GM18868 (cell line): ENCODE data around the gene TNS3.
A peak's percentile ranks its signal among the peaks of the same experiment; 100 is the strongest.

Experiments
- ATAC-seq: cut with Tn5 transposase; IDR thresholded peaks from one replicate; pipeline ENCODE4 v1.9.1; 2021; ENCODE audit warnings: mild to moderate bottlenecking, moderate library complexity; ENCODE audit not compliant: unreplicated experiment

The TNS3 gene

DNA sequence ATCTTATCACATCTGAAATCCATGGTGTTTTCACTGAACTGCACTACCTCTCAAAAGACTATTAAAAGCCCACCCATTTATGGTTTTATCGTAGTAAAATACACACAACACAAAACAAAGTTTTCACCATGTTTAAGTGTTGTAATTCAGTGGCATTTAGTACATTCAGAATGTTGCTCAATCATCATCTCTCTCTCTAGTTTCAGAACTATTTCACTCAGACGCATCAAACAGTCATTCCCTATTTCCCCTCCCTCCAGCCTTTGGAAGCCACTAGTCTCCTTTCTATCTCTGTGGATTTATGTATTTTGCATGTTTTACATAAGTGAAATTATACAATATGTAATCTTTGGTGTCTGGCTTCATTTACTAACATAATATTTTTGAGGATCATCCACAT is 332.6 kb downstream of the TNS3 start:
- no peak for ATAC-seq

DNA sequence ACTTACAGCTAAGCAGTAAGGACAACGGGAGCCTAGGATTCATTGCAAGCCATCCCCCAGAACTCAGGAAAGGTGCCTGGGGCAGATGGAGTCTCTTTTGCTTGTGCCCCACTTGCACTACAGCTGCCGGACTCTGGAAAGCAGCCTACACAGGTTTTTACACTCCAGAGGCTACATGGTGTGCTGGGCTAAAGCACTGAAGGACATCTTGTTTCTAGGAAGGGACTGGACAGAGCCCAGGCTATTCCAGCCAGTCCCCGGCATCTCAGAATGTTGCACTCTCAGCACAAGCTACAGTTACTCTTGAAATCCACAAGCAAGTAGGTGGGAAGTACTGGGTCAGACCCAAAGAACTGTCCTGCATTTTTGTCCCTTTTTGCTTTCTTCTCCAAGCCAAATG is 333.1 kb downstream of the TNS3 start:
- ATAC-seq = no peak

DNA sequence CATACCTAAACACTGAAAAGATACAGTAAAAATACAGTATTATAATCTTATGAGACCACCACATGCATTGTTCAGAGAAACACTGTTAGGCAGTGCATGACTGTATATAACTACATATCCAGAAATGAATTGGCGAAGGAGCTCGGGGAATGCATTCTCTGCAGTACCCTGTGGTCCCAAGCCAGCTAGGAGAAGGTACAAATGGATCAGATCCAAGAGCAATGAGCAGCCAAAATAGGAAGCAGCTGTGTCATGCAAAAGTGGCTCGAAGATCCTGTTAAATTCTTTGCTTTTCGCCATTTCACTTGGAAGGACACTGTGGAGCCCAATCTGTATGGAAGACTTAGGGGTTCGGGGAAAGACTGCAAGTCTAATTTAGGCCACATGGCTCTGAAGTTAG is 334.8 kb downstream of the TNS3 start:
- ATAC-seq = no peak

DNA sequence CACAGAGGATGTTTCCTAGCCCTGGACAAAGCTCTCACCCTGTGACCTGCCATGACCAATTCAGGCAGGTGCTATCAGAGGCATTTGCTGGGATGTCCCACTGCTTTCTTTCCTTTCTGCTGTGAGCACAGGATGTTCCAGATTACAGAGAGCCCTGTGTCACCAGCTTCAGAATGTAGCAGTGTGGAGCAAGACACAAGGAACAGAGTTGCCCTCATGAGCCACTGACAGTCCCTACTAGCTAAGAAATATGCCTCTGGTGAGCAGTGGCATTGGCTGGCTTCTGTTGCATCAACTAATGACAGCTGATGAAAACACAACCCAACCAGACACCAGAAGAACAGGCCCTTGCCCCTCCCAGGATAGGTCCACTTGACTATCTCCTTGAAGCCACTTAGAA is 337.2 kb downstream of the TNS3 start:
- ATAC-seq = no peak

DNA sequence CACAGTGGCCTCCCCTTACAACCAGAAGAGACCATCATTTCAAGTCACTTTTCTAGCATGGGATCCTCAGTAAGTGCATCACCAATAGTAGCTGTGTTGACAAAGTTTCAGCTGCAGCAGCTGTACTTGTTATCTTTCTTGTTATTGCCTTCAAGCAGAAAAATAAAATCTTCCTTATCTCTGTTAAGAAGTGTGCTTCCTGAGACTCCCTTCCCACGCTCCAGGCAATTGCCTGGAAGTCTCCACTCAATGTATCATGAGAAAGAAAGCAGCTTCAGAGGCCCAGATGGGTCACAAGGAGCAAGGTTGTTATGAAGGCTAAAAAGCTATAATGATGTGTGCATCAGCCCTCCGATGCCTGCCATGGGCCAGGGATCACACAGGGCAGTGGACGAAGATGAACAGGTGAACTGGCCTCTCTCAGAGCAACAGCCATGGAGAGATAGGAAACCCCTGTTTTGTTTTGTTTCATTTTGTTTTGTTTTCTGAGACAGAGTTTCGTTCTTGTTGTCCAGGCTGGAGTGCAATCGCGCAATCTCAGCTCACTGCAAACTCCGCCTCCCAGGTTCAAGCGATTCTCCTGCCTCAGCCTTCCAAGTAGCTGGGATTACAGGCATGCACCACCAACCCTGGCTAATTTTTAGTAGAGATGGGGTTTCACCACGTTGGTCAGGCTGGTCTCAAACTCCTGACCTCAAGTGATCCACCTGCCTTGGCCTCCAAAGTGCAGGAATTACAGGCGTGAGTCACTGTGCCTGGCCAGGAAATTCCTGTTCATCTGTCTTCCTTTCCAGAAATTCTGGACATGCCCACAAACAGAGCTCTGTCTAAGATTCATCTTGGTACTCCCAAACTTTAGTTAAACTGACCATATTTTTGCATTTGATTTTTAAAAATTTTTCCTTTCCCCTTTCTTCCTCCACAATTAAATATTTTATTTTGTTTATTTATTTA is 340.5 kb downstream of the TNS3 start:
- ATAC-seq = no peak

DNA sequence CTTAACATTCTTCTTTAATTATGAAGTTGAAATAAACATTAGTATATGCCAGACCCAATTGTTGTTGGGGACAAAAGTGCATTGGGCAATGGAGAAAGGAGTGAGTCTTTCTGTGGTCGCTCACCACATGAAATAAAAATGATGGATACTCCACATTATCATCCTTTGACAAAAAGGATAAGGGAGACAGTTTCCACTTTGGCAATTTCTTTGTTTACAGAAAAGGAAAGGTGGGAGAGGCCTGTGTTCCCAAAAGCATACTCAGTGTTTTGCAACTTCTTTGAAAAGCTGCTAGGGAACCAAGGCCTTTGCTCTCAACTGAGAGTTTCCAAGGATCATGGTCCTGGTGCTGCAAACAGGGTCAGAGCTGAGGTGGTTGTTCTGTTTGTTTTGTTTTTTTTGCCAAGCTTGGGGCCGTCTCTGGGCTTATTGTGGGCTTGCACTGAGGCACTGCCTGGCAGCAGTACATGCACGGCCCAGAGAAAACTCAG is 341.9 kb downstream of the TNS3 start:
- no peak for ATAC-seq

DNA sequence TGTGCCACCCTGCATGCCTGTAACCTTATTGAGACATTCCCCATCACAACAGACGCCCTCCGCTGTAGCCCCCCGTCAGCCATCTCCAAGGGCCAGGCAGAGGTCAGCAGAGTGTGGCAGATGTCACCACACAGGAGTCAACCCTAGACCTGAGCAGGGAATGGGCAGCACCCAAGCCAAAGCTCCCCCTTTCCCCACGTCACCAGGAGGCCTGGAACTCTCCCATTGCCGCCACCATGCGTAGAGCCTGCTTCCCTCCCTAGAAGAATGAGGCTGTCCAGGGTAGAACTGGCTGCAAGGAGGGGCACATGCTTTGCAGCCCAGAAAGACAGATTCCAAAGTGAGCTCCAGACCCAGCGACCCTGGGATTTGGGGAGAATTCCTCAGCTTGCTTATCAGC is 342.9 kb downstream of the TNS3 start:
- no peak for ATAC-seq

DNA sequence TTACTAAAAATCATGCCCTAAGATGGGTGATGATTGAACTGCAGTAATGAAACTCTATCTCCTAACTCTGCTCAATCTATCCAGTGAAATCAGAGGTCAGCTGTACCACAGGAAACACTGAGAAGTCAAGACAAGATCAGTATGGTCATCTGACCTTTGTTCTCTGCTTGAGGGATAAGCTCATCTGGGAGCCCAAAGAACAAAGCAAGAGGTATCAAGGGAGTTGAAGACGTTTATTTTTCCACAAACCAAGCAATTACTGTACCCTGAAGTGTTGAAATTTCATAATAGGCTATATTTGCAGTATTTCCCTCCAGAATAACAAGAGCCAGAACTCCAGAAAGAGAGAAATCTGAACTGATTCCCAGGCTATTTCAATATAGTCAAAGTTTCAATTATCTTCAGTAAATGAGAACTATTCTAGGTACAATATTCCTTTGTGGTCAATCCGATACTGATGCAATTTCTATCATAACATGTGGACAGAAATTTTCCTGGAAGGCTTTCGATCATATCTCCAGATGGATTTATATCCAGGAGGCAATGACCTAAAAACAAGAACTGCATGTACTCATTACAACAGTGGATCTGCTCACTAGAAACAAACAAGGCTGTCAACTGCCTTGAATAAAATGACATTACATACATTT is 345.3 kb downstream of the TNS3 start:
- ATAC-seq = no peak

DNA sequence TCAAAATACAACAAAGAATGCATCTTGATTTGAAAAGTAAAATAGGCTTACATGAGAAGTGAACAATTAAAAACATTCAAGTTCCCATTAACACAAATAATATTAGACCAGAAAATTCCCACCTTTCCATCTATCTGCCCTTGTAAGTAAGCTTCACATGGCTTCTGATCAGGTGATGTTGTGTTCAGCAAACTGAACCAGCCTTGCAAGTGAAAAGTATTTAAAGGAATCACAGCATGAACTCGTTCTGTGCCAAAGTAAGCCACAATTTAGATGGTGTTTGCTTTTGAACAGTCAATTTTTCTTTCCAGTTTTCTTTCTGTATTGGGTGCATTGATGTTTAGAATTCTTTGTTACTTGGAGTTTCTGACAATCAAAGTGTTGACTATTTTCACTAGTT is 347.9 kb downstream of the TNS3 start:
- ATAC-seq = no peak

DNA sequence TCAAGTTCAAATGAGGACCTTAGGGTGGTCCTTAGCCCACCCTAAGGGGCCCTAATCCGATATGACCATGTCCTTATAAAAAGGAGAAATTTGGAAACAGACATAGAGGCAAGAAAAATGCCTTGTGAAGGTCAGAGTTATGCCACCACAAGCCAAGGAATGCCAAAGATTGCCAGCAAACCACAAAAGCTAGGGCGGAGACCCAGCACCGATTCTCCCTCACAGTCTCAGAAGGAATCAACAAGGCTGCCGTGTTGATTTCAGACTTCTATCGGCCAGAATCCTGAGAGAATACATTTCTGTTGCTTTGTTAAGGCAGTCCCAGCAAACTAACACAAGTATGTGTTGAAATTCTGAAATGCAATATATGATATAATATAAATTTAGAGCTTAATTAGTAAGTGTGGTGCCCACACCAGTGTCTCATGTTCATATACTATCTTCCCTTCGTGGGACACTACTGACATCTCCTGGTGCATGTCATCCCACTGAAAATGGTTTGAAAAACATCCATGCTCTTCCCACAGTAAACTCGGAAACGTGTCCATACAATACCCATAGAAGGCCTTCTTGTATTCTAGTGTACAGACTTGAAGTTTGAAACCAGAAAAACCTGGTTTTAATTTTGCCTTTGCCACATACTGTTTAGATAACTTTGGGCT is 349.0 kb downstream of the TNS3 start:
- no peak for ATAC-seq

DNA sequence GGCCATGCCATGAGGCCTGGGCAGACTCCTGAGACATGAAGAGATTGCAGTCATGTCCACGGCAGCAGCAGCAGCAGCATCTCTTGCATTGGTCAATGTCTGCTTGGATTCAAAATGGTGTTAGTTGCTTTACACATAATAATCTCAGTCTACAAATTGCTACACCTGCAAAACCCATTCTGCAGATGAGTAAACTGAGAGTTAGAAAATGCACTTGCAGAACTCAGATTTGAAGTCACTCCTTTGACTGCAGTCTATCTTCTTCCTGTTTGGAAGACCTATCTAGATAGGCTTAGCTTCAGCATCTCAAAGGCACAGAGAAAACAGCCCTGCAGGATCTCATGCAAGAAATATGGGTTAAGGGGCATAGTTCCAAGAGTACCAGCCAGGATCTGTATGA is 350.3 kb downstream of the TNS3 start:
- ATAC-seq = no peak

DNA sequence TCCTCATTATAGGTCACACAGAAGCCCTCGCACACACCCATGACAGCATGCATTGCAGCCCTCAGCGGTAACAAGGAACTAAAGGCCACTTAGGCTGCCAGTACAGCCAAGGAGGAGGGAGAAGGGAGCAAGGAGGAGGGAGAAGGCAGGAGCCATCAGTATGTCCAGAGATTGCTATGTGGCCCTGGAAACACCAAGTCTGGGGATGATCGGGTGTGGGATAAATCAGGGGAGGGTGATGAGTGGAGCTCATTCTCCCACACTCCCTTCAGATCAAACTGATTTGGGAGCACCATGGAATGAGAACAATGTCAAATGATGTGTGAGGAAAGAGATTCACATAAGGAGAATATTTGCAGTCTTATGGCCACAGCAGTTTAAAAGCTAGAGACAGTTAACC is 350.9 kb downstream of the TNS3 start:
- ATAC-seq = no peak

DNA sequence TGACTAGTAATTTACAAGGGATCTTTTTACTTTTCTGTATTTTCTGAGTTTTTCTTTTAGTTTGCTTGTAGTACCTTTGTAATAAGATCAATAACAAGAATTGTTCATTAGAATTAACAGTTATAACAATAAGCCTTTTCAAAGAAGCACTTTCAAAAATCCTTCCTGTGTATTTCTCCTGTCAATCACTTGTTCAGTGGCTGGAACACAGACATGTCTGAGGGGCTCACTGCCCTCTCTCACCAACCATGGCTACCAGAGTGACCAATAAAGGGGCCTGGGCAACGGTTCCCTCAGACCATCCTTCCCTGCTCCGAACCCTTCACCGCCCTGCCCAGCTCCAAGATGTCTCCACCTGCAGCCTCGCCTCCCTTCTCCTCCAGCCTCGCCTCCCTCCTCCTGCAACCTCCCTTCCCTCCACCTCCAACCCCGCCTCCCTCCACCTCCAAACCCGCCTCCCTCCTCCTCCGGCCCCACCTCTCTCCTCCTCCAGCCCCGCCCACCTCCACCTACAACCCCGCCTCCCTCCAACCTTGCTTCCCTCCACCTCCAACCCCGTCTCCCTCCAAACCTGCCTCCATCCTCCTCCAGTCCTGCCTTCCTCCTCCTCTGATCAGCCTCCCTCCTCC is 353.4 kb downstream of the TNS3 start:
- ATAC-seq = no peak

DNA sequence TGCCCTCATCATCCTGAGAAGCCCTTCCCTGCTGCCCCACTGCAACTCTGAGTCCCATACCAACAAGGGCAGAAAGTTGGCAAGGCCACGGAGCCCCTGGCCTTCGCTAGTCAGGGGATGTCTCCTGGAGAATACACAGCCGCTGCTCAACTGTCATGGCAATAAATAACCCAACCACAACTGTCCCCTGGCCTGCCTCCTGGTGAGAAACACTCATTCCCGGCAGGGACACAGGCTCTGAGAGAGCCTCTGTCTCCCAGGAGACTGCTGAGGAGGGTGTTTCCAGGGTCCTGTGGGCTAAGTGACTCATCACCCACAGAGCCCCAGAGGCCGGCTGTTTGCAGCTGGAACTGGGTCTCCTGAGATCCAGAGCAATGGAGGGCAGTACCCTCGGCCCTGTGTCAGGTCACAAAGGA is 354.1 kb downstream of the TNS3 start:
- ATAC-seq = peak; percentile 69

DNA sequence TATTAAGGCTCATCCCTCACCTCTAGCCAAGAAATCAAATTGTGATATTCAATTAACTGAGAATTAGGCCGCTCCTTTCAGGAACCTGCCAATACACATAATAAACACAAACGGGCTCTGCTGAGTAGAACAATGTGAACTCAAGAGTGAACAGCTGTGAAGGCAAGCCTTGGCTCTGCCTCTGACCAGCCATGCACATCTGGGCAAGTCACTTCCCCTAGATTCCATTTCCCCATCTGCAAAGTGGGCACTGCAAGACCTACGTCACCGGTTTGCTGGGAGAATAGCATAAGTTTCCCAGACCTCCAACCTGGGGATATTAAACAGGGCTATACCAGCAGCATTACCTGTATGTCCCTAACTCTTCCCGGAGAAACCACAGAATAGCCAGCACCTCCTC is 355.2 kb downstream of the TNS3 start:
- ATAC-seq = peak; percentile 48

DNA sequence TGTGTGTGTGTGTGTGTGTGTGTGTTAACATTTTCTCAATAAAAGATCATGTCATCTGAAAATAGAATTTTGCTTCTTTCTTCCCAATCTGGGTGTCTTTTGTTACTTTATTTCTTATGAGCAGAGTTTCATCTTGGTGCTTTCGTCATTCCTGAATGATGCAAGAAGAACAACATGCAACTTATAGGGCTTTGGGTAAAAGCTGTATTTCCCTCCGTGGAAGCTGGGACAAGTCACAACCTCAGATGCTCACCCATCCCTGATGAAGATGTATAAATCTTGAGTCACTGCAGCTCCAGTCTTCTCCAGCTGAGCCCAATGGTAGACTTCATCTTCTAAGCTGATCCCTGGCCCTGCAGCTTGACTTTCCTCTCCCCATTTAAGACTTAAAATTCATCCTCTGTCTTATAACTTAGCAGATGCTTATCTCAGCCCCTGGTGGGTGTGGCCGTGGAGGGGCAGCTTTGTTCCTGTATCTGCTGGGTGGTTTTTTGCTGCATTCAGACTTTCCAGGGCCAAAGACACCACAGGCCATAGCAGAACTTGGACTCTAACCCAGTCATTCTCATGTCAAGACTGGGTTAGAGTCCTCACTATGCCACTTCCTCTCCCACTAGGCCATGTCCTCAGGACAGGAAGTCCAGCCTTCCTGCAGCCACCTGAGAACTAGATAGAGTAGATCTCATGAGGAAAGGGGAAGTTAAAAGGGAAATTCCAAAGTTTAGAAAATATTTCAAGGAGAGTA is 356.4 kb downstream of the TNS3 start:
- peak; percentile 39 for ATAC-seq
